Caco-2 (cell line): Measurements from ENCODE around the gene ZNRD2. TPM values are rescaled to one million over a fixed set of nuclear protein-coding genes. Genes with fewer than 3 reads are reported as not detected.

ENCODE experiments used
- BruUV-seq: library from RNA; stranded (reverse); fragments of 400-500 nt; replicated peaks from 2 replicates; lab custom pipeline; 2021; lab: Mats Ljungman, UMichigan
- CTCF ChIA-PET: fragments of 300-600 bp; sonication (Branson Sonifier 250); formaldehyde crosslinking; loops from one replicate; lab custom pipeline; 2022; ENCODE audit warnings: antibody characterized with exemption; lab: Charles Lee
- POLR2A ChIA-PET: fragments of 300-600 bp; sonication (Branson Sonifier 250); formaldehyde crosslinking; loops from one replicate; lab custom pipeline; 2022; ENCODE audit warnings: antibody characterized with exemption; lab: Charles Lee
- DNase-seq, 2 experiments: peaks; one replicate each; pipeline versions ENCODE4 v3.0.0 to v3.0.0-alpha.2; 2020 to 2022
- H3K27me3 ChIP-seq: replicated peaks from 2 replicates; pipeline ENCODE4 v1.6.0; 2011; ENCODE audit warnings: low read length; ENCODE audit not compliant: control insufficient read depth, insufficient read depth
- H3K36me3 ChIP-seq: 2 replicates; pipeline ENCODE4 v1.5.1; 2011; ENCODE audit warnings: low read length; ENCODE audit not compliant: control insufficient read depth, insufficient read depth
- H3K4me1 ChIP-seq: fragments of 250-450 bp; sonication (Bioruptor Pico); 2 replicates; pipeline ENCODE4 v1.5.1; 2020; ENCODE audit warnings: mild to moderate bottlenecking
- H3K4me3 ChIP-seq: 2 replicates; pipeline ENCODE4 v1.5.1; 2011; ENCODE audit warnings: low read depth, mild to moderate bottlenecking, control low read depth, low read length
- H3K9me3 ChIP-seq: fragments of 250-450 bp; sonication (Bioruptor Pico); 2 replicates; pipeline ENCODE4 v1.5.1; 2020; ENCODE audit warnings: mild to moderate bottlenecking, moderate library complexity
- H3K27ac Mint-ChIP-seq: one replicate; pipeline ENCODE4 v1.8.0; 2022; ENCODE audit warnings: mixed read lengths; ENCODE audit not compliant: unreplicated experiment
- H3K27me3 Mint-ChIP-seq: one replicate; pipeline ENCODE4 v1.8.0; 2022; ENCODE audit warnings: mixed read lengths; ENCODE audit not compliant: insufficient read depth, unreplicated experiment
- H3K36me3 Mint-ChIP-seq: one replicate; pipeline ENCODE4 v1.8.0; 2022; ENCODE audit warnings: mild to moderate bottlenecking, mixed read lengths; ENCODE audit not compliant: insufficient read depth, unreplicated experiment
- H3K4me1 Mint-ChIP-seq: one replicate; pipeline ENCODE4 v1.8.0; 2022; ENCODE audit warnings: low read depth, mixed read lengths; ENCODE audit not compliant: unreplicated experiment
- H3K4me3 Mint-ChIP-seq: one replicate; pipeline ENCODE4 v1.8.0; 2022; ENCODE audit warnings: mild to moderate bottlenecking, moderate library complexity, mixed read lengths; ENCODE audit not compliant: unreplicated experiment
- H3K9me3 Mint-ChIP-seq: one replicate; pipeline ENCODE4 v1.8.0; 2022; ENCODE audit warnings: mixed read lengths; ENCODE audit not compliant: unreplicated experiment
- CTCF ChIP-seq, 2 experiments: fragments of 200-600 bp in 1 of 2; IDR thresholded peaks; 1 replicate in 1 of 2; 2 replicates in 1 of 2; pipeline versions ENCODE4 v1.5.1 to v1.8.0; 2011 to 2022; ENCODE audit warnings: antibody characterized with exemption in 1 of 2, control low read depth in 1 of 2, inconsistent platforms in 1 of 2, low read depth in 1 of 2, low read length in 1 of 2, mild to moderate bottlenecking in 1 of 2, moderate library complexity in 1 of 2; ENCODE audit not compliant: insufficient read depth in 1 of 2, severe bottlenecking in 1 of 2, unreplicated experiment in 1 of 2
- intact Hi-C: fragments of 100-400 bp; cut with micrococcal nuclease; formaldehyde crosslinking; loops from one replicate; pipeline ENCODE4 v1.10.0; 2022; ENCODE audit not compliant: unreplicated experiment
- total RNA-seq: library from RNA; stranded (reverse); gene quantifications from 2 replicates; pipeline ENCODE4 v1.2.3, GENCODE V29; 2022

Gene ZNRD2
- total RNA-seq, 1 experiment from 2014 or later, result 53.9 TPM

- H3K36me3 ChIP-seq, result 0 out of 2 replicates have a peak, but pooled peaks cover 2% of the 10 kb centered on the region
- POLR2A ChIA-PET, result interaction anchor here (0.7 to 0.8 kb wide), 3 partner anchors 21 to 187 kb away, joined by 3 to 7 read pairs (median 3); partner anchors contain the start of genes SCYL1 and ZNRD2
- no TSS peak for BruUV-seq
- peaks cover 23% of the 10 kb centered on the region for H3K4me1 ChIP-seq
- H3K27me3 Mint-ChIP-seq, result no peaks in the 10 kb centered on the region
- no peak for TF ChIP-seq CTCF (IDR thresholded peaks at IDR 0.05; ENCODE audit: insufficient read depth in 1 of 2, low read depth in 1 of 2, low read length in 1 of 2, severe bottlenecking in 1 of 2, unreplicated experiment in 1 of 2)
- H3K9me3 Mint-ChIP-seq, result no peaks in the 10 kb centered on the region
- DNase-seq, result peak; percentile 98 to 99
- no peaks in the 10 kb centered on the region for H3K27me3 ChIP-seq
- H3K4me1 Mint-ChIP-seq, result peaks cover 45% of the 10 kb centered on the region
- H3K36me3 Mint-ChIP-seq, result peaks cover 40% of the 10 kb centered on the region
- peak overlapping the region; percentile 58 for H3K4me3 ChIP-seq
- intact Hi-C loops, result loop anchor here (1.0 kb wide), 1 partner anchor 24 kb away; the partner anchor contains the start of gene ZNRD2
- CTCF ChIA-PET, result interaction anchor here (0.5 to 0.7 kb wide), 3 partner anchors 31 to 1835 kb away, joined by 3 to 4 read pairs (median 3); no protein-coding TSS in a partner anchor
- no peak overlapping the region for H3K27ac Mint-ChIP-seq
- H3K4me3 Mint-ChIP-seq, result peak overlapping the region; percentile 67
- no peaks in the 10 kb centered on the region for H3K9me3 ChIP-seq
Measured at GRCh38 chr11:65546217-65546958, 23.9 kb upstream of the ZNRD2 start.

GRCh38 chr11:65547446-65548125 lies 22.7 kb upstream of the ZNRD2 start:
- Mint-ChIP-seq H3K36me3 (peaks cover 42% of the 10 kb centered on the region), H3K27ac (no peak overlapping the region), H3K4me1 (peaks cover 45% of the 10 kb centered on the region), H3K4me3 (no peak overlapping the region), H3K27me3 (no peaks in the 10 kb centered on the region), H3K9me3 (no peaks in the 10 kb centered on the region)
- Histone ChIP-seq H3K9me3 (no peaks in the 10 kb centered on the region), H3K4me1 (peaks cover 27% of the 10 kb centered on the region), H3K36me3 (0 out of 2 replicates have a peak, but pooled peaks cover 2% of the 10 kb centered on the region), H3K27me3 (no peaks in the 10 kb centered on the region), H3K4me3 (no peak overlapping the region)
- TF ChIP-seq CTCF (IDR thresholded peaks at IDR 0.05; ENCODE audit: insufficient read depth in 1 of 2, low read depth in 1 of 2, low read length in 1 of 2, severe bottlenecking in 1 of 2, unreplicated experiment in 1 of 2), result no peak
- CTCF ChIA-PET, result no interaction called here
- POLR2A ChIA-PET, result interaction anchor here (0.8 kb wide), 2 partner anchors 22 to 23 kb away, joined by 3 to 7 read pairs; partner anchors contain the start of genes SCYL1 and ZNRD2
- intact Hi-C loops, result no loop called here
- no TSS peak for BruUV-seq
- no peak for DNase-seq

- H3K27me3 Mint-ChIP-seq, result no peaks in the 10 kb centered on the region
- Histone ChIP-seq H3K4me1 (peaks cover 30% of the 10 kb centered on the region), H3K27me3 (no peaks in the 10 kb centered on the region), H3K9me3 (no peaks in the 10 kb centered on the region), H3K36me3 (no peaks in the 10 kb centered on the region; the same call in 1 of the 2 replicates), H3K4me3 (no peak overlapping the region)
- DNase-seq, result no peak
- intact Hi-C loops, result no loop called here
- BruUV-seq, result no TSS peak
- CTCF ChIA-PET, result no interaction called here
- no peak overlapping the region for H3K4me3 Mint-ChIP-seq
- no peak for TF ChIP-seq CTCF (IDR thresholded peaks at IDR 0.05; ENCODE audit: insufficient read depth in 1 of 2, low read depth in 1 of 2, low read length in 1 of 2, severe bottlenecking in 1 of 2, unreplicated experiment in 1 of 2)
- peaks cover 37% of the 10 kb centered on the region for H3K36me3 Mint-ChIP-seq
- POLR2A ChIA-PET, result no interaction called here
- peaks cover 45% of the 10 kb centered on the region for H3K4me1 Mint-ChIP-seq
- H3K27ac Mint-ChIP-seq, result no peak overlapping the region
- H3K9me3 Mint-ChIP-seq, result no peaks in the 10 kb centered on the region
Measured at GRCh38 chr11:65548395-65548794, 21.9 kb upstream of the ZNRD2 start.
